GM19438 (cell line): ENCODE measurements around the gene MDFI.

Experiments used
- ATAC-seq: cut with Tn5 transposase; IDR thresholded peaks from one replicate; pipeline ENCODE4 v1.9.1; 2021; ENCODE audit warnings: low read depth; ENCODE audit not compliant: unreplicated experiment

Gene MDFI

GRCh38 chr6:41638002-41638934, at the start of gene MDFI:
Gene MDFI, plus strand, starts transcription at chr6:41638468. Its CDS starts 282 bp downstream, at chr6:41638750.
- ATAC-seq = no peak

DNA sequence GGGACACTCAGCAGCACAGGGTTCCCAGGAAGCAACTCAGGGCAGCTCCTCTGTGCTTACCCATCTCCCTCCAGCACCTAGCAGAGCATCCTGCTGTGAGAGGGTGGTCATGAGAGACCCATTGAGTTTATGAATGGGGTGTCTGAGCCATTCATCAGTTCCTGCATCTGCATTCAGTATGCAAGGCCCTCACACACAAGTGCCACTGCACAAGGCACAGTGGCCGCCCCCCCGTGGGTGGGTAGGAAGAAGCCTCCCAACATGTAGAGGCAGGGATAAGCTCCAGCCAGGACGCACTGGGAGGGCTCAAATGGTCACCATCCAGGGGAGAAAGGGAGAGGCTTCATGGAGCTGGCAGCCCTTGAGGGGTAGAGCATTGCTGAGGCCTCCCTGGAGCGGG, 49.0 kb upstream of the MDFI start:
- no peak for ATAC-seq

GRCh38 chr6:41589636-41590622, 48.3 kb upstream of the MDFI start:
- no peak for ATAC-seq

DNA sequence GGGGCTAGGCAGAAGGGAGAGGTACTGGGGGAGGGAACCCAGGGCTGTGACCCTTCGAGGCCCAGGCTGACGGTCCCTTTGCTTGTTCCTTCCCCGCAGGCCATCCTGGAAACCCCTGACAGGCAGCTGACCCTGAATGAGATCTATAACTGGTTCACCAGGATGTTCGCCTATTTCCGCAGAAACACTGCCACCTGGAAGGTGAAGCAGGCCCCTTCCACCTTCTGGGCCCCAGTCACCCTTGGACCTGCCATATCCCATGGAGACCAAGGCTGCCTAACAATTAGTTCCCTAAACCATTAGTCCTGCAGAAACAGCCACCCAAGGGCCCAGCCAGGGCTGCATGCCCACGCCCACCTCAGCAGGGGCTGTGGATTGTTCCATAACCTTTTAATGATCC, 47.1 kb upstream of the MDFI start:
- no peak for ATAC-seq

DNA sequence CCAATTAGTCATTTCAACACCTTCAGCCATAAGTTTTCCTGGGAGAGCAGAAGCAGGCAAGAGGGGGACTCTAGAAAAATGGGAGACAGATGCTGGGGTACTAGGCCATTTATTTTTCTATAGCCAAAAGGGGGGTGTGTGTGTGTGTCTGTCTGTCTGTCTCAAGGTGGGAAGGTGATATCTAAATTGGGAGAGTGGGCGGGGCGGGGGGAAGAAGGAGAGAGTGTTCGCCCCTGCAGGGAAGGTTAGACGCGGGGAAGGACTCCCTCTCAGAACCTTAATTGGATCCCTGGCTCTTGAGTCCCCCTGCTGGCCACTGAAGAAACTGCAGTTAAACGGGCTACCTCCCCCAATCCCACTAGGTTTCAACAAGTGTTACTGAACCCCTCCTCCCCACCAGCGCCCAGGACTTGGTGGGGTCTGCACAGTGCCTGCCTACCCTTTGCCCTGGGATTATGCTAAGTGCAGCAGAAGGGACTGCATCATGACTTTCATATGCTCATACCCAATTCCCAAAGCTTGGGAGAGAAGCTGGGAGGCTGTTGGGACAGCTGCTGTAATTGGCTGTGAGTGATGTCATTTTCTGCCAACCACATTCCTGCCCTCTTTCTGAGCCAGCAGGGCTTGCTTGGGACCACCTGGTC, 46.3 kb upstream of the MDFI start:
- no peak for ATAC-seq

GRCh38 chr6:41593406-41593805, 44.9 kb upstream of the MDFI start:
- ATAC-seq = no peak

DNA sequence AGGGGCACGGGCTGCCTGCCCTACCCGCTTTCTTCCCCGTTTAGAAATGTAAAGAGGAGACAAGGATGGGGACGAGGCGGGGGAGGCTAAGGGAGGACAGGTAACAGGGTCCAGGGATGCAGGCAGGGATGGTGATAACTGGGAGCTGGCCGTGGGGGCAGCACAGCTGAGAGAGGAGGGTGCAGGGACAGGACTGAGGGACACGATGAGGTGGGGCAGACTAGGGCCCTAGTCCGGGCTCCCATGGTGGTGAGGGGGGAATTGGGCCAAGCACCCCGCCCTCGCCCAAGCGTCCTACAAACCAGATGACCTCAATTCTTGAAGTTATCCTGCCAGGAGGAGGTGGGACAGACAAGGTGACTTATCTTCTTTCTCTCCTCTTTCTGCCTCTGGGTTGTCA, 44.4 kb upstream of the MDFI start:
- no peak for ATAC-seq

DNA sequence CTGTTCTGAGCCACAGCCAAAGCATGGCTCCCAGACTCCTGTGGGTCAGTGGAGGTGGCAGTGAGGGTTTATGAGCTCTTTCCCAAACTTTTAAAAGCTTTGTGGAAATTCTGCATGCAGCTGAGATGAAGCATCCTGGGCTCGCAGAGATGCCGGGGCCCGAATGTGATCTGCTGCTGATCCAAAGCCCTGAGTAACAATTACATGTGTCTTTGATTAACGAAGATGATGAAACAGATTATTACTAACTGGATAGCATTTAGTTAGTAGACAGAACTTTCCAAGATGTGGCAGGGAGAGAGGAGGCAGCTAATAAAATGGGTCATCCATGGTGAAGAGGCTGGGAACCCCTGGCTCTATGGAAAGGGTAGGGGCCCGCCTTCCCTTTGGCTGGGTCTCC, 43.9 kb upstream of the MDFI start:
- no peak for ATAC-seq

DNA sequence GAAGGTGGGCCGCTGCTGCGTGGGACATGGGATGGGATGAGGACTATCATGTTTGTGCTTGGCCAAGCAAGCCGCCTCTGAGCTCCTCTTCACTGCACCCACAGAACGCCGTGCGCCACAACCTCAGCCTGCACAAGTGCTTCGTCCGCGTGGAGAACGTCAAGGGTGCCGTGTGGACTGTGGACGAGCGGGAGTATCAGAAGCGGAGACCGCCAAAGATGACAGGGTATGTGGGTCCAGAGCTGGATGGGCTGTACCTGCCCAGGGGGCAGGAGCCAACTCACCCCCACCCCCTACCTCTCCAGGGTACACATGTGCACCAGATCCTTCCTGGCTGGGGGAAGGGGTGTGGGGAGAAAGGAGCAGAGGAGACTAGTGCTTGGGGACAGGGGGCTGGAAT, 43.5 kb upstream of the MDFI start:
- no peak for ATAC-seq

DNA sequence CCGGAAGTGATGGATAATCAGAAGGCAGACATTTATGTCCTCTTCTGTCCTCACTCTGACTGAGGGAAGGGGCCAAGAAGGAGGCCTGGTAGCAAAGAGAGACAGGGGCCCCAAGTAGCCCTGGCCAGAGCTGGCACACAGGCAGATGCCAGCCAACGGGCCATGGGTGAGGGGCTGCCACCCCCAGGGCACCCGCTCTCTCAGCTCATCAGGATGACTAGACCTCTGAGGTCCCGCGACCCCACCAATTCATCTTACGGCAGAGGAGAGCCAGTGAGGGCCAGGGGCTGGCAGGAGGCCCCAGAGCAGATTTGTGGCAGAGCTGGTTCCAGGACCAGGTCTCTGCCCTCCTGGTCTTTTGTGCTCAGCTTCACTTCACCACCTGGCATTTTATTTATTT, 43.1 kb upstream of the MDFI start:
- no peak for ATAC-seq

DNA sequence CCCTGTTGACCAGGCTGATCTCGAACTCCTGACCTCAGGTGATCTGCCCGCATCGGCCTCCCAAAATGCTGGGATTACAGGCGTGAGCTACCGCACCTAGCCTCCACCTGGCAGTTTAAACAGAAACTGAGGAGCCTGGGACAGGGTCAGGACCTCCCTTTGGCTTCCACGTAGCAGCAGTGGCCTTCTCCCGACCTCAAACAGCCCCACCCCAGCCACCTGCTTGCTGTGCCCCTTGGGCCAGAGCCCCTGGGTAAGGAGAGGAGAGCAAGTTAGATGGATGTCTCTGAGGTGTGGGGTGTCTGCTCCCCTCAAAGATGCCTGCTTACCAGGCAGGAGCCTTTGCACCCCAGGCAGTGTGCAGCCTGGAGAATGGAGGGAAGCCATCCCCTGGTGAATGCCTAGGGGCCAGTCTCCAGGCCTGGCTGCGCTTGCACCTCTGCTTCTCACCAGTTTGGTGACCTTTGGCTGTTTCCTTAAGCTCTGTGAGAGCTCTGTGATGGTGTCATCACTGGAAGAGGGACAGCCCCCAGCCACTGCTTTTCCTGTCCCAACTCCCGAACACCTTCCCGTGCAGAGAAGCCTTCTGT, 42.1 kb upstream of the MDFI start:
- ATAC-seq = no peak

GRCh38 chr6:41596807-41597206, 41.5 kb upstream of the MDFI start:
- ATAC-seq = no peak

DNA sequence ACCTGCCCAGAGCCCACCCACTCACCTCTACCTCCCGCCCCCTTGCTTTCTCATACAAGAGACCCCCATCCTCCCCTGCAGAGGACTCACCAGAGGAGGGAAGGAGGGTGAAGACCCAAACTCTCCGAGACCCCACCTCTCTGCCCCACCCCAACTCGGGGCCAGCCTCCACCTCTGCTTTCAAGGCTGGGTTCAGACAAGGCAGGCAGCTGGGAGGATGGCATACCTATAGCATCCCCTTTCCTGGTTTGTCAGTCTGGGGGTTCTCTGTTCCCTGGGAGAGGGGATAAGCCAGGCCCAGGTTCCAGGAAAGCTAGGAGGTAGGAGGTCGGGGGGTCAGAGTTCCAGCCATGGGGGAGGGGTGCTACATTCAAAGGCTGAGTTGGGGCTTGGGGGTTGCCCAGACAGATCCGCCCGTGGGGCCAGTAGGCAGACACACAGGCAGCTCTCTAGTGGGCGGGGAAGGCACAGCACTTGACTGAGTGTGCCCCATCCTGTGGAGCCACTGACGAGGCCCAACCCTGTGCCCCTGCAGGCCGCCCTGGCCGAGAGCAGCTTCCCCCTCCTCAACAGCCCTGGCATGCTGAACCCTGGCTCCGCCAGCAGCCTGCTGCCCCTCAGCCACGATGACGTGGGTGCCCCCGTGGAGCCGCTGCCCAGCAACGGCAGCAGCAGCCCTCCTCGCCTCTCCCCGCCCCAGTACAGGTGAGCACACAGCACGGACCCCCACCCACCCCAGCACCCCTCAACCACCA, 40.8 kb upstream of the MDFI start:
- no peak for ATAC-seq

DNA sequence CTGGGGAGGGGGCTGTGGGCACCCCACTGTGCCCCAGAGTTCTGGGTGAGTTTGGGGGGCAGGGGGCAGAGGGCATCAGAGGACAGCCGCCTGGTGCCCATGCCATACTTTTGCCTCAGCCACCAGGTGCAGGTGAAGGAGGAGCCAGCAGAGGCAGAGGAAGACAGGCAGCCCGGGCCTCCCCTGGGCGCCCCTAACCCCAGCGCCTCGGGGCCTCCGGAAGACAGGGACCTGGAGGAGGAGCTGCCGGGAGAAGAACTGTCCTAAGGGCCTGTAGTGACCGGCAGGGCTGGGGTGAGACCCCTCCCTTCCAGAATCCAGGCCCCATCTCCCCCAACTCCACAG, 39.6 kb upstream of the MDFI start:
- no peak for ATAC-seq

DNA sequence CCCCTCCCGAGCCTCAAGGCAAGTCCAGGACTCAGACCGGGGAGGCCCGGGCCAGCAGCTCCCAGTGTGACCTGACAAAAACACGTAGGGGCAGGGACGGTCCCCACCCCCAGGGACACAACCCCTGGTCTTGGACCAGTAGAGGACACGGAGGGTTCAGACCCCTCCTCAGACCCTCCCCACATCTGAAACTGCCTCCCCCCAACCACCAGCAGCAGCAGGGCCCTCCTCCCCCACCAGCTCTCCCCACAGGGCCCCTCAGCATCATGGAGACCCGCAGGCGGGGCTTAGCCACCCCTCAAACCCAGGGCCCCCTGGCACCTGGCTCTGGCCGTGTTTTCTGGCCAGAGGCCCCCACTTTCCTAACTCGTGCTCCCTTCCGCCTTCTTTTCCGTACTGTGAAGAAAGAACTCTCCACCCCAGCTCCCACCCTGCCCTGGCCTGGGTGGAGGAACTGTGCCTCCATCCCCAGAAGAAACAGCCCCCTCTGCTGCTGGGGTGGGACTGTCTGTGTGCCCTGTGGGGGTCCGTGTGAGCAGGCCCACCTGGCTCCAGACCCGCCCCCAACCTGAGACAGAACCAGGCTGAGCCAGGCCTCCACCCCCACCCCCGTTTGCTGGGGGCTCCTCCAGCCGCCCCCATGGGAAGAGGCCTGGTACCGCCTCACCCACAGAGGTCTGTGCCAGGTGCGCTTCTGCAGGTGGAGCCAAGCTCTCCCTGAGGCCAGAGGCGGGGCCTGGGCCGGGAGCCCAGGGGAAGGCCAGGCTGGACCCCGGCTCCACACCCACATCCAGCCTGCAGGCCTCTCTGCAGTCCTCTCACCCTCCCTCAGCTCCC, 39.0 kb upstream of the MDFI start:
- no peak for ATAC-seq

- no peak for ATAC-seq
These were observed 38.3 kb upstream of the MDFI start for GRCh38 chr6:41599852-41600445.

DNA sequence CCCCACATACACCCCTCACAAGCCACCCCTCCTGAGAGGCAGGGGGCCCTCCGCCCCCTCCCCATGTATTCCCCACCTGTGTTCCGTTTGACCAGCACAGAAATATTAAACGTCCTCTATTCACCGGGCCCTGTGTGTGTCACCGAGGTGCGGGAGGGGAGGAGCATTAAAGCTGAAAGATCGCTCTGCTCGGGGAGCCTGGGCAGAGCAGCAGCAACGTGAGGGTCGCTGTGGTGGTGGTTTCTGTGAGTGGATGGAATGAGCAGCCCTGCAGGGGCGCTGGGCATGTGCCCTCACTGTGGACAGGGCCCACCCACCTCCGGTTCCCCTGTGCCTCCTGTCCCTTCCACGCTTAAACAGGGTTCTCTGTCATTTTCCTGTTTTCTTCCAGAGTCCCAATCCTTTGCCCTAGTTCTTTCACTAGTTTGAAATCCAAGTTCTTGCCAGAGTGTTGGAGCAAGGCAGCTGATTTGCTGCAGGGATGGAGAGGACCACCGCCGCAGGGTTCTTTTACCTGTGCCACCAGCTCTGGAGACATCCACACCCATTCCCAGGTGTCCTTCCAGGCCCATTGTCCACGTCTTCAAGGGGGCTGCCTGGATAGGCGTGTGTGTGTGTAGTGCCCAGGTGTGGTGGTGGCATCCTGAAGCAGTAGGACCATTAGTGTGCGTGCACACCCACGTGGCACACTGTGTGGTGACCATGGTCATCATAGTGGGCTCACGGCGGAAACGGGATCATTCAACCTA, 37.6 kb upstream of the MDFI start:
- no peak for ATAC-seq

GRCh38 chr6:41601248-41601549, 37.1 kb upstream of the MDFI start:
- no peak for ATAC-seq
